MM.1S (cell line): ENCODE data around the gene PRKCE.

Experiments used
- DNase-seq: peaks from one replicate; pipeline ENCODE4 v3.0.0-alpha.2; 2015
- H2AFZ ChIP-seq: fragments of 300-600 bp; sonication (generic); 2 replicates; pipeline ENCODE4 v1.6.0; 2016; ENCODE audit warnings: antibody characterized with exemption, low read length
- H3F3A ChIP-seq: fragments of 300-600 bp; sonication (generic); 2 replicates; pipeline ENCODE4 v1.6.1; 2016; ENCODE audit warnings: mild to moderate bottlenecking, antibody characterized with exemption, low read length, moderate library complexity, mixed read lengths; ENCODE audit not compliant: insufficient read depth
- H3K27ac ChIP-seq: fragments of 300-600 bp; sonication (generic); 2 replicates; pipeline ENCODE4 v1.5.1; 2016; ENCODE audit warnings: mild to moderate bottlenecking, low read length
- H3K27me3 ChIP-seq: fragments of 300-600 bp; sonication (generic); replicated peaks from 2 replicates; pipeline ENCODE4 v1.6.0; 2016; ENCODE audit warnings: low read length; ENCODE audit not compliant: insufficient read depth
- H3K36me3 ChIP-seq: fragments of 300-600 bp; sonication (generic); replicated peaks from 2 replicates; pipeline ENCODE4 v1.6.1; 2016; ENCODE audit warnings: mild to moderate bottlenecking, low read length, mixed read lengths; ENCODE audit not compliant: insufficient read depth
- H3K4me1 ChIP-seq: fragments of 300-600 bp; sonication (generic); 2 replicates; pipeline ENCODE4 v1.6.1; 2016; ENCODE audit warnings: low read length, mixed read lengths
- H3K4me2 ChIP-seq: fragments of 300-600 bp; sonication (generic); 2 replicates; pipeline ENCODE4 v1.6.0; 2016; ENCODE audit warnings: low read depth, low read length
- H3K4me3 ChIP-seq: fragments of 300-600 bp; sonication (generic); 2 replicates; pipeline ENCODE4 v1.5.1; 2016; ENCODE audit warnings: low read length, mixed read lengths
- H3K79me2 ChIP-seq: fragments of 300-600 bp; sonication (generic); 2 replicates; pipeline ENCODE4 v1.6.1; 2016; ENCODE audit warnings: mixed run types, low read length, mixed read lengths
- H3K9ac ChIP-seq: fragments of 300-600 bp; sonication (generic); 2 replicates; pipeline ENCODE4 v1.6.1; 2016; ENCODE audit warnings: low read length, mixed read lengths
- H3K9me2 ChIP-seq: fragments of 300-600 bp; sonication (generic); replicated peaks from 2 replicates; pipeline ENCODE4 v1.6.1; 2016; ENCODE audit warnings: mild to moderate bottlenecking, low read length, mixed read lengths; ENCODE audit not compliant: insufficient read depth
- H3K9me3 ChIP-seq: fragments of 300-600 bp; sonication (generic); replicated peaks from 2 replicates; pipeline ENCODE4 v1.6.1; 2016; ENCODE audit warnings: mild to moderate bottlenecking, low read length, mixed read lengths; ENCODE audit not compliant: insufficient read depth
- H4K20me1 ChIP-seq: fragments of 300-600 bp; sonication (generic); 2 replicates; pipeline ENCODE4 v1.6.1; 2016; ENCODE audit warnings: mild to moderate bottlenecking, low read length, moderate library complexity, mixed read lengths; ENCODE audit not compliant: insufficient read depth
- CTCF ChIP-seq: fragments of 300-600 bp; sonication (generic); IDR thresholded peaks from 2 replicates; pipeline ENCODE4 v1.5.1; 2016; ENCODE audit warnings: antibody characterized with exemption, low read length, mixed read lengths
- EZH2 ChIP-seq: fragments of 300-600 bp; sonication (generic); optimal IDR thresholded peaks from 2 replicates; pipeline ENCODE3; 2017; ENCODE audit warnings: low read depth, mild to moderate bottlenecking, antibody characterized with exemption, low read length, mixed read lengths
- EZH2phosphoT487 ChIP-seq: fragments of 300-600 bp; sonication (generic); IDR thresholded peaks from 2 replicates; pipeline ENCODE4 v1.6.1; 2018; ENCODE audit warnings: antibody characterized with exemption, low read length

The PRKCE gene

GRCh38 chr2:45636008-45636407, 15.5 kb upstream of the PRKCE start:
- no peaks in the 10 kb centered on the region for H3K9me3 ChIP-seq
- no peak for DNase-seq
- no peaks in the 10 kb centered on the region for H3K4me1 ChIP-seq

GRCh38 chr2:45637440-45637839, 14.0 kb upstream of the PRKCE start:
- H3F3A ChIP-seq, result no peaks in the 10 kb centered on the region
- H3K9ac ChIP-seq, result no peak overlapping the region
- no peak overlapping the region for H3K4me2 ChIP-seq
- H4K20me1 ChIP-seq, result no peaks in the 10 kb centered on the region
- no peak for TF ChIP-seq EZH2
- no peak for TF ChIP-seq EZH2phosphoT487
- no peak for TF ChIP-seq CTCF
- H2AFZ ChIP-seq, result no peak overlapping the region
- H3K4me1 ChIP-seq, result no peaks in the 10 kb centered on the region
- no peaks in the 10 kb centered on the region for H3K27me3 ChIP-seq
- no peaks in the 10 kb centered on the region for H3K9me3 ChIP-seq
- no peak overlapping the region for H3K4me3 ChIP-seq
- H3K79me2 ChIP-seq, result no peaks in the 10 kb centered on the region
- no peak overlapping the region for H3K27ac ChIP-seq
- peak; percentile 18 for DNase-seq
- H3K9me2 ChIP-seq, result no peaks in the 10 kb centered on the region
- no peaks in the 10 kb centered on the region for H3K36me3 ChIP-seq

More at GRCh38 chr2:45636008-45636407, 15.5 kb upstream of the PRKCE start:
- no peaks in the 10 kb centered on the region for H3K79me2 ChIP-seq
- H3K27me3 ChIP-seq, result no peaks in the 10 kb centered on the region
- no peaks in the 10 kb centered on the region for H3K9me2 ChIP-seq
- no peak overlapping the region for H3K4me3 ChIP-seq
- no peak overlapping the region for H3K9ac ChIP-seq
- no peak overlapping the region for H2AFZ ChIP-seq
- no peak overlapping the region for H3K4me2 ChIP-seq
- no peak for TF ChIP-seq EZH2
- TF ChIP-seq CTCF, result no peak
- TF ChIP-seq EZH2phosphoT487, result no peak
- H3K36me3 ChIP-seq, result no peaks in the 10 kb centered on the region
- no peak overlapping the region for H3K27ac ChIP-seq
- no peaks in the 10 kb centered on the region for H4K20me1 ChIP-seq
- H3F3A ChIP-seq, result no peaks in the 10 kb centered on the region

- H3K9ac ChIP-seq, result no peak overlapping the region
- 0 out of 2 replicates have a peak, but pooled peaks cover 5% of the 10 kb centered on the region for H3K27me3 ChIP-seq
- no peak overlapping the region for H3K4me2 ChIP-seq
- H2AFZ ChIP-seq, result no peak overlapping the region
- no peaks in the 10 kb centered on the region for H4K20me1 ChIP-seq
- no peak for TF ChIP-seq EZH2phosphoT487
- no peak for TF ChIP-seq CTCF
- TF ChIP-seq EZH2, result no peak
- no peaks in the 10 kb centered on the region for H3F3A ChIP-seq
- no peaks in the 10 kb centered on the region for H3K9me3 ChIP-seq
- no peaks in the 10 kb centered on the region; the same call in 1 of the 2 replicates for H3K4me1 ChIP-seq
- DNase-seq, result no peak
- no peaks in the 10 kb centered on the region for H3K36me3 ChIP-seq
- no peak overlapping the region for H3K27ac ChIP-seq
- H3K4me3 ChIP-seq, result no peak overlapping the region
- H3K79me2 ChIP-seq, result no peaks in the 10 kb centered on the region
- no peaks in the 10 kb centered on the region for H3K9me2 ChIP-seq
Measured at GRCh38 chr2:45640576-45640975, 10.9 kb upstream of the PRKCE start.
